Omental fat pad (tissue), 4 donors: ENCODE data around the gene OR9A2. TPM values are rescaled to one million over a fixed set of nuclear protein-coding genes. Genes with fewer than 3 reads are reported as not detected.

Experiments
- ATAC-seq: fragments of 150-250 bp; one replicate; pipeline ENCODE4 v1.9.1; 2016; ENCODE audit warnings: mild to moderate bottlenecking, moderate library complexity; ENCODE audit not compliant: low FRiP score
- DNase-seq: peaks from one replicate; pipeline ENCODE4 v3.0.0-alpha.2; 2019; ENCODE audit warnings: low spot score
- CTCF ChIP-seq, 3 donors: fragments of 450-650 bp; IDR thresholded peaks; one replicate each; pipeline ENCODE4 v1.5.1; 2016 to 2017; ENCODE audit warnings: antibody characterized with exemption in 3 of 3, mild to moderate bottlenecking in 3 of 3, moderate library complexity in 2 of 3
- total RNA-seq, 4 donors: library from RNA; depleted of rRNA; stranded (reverse); fragments of >200 nt; gene quantifications; one replicate each; pipeline ENCODE4 v1.1.0, GENCODE V29; 2016

Gene OR9A2
- total RNA-seq, 4 donors from 2014 or later: not detected

GRCh38 chr7:143054621-143055020, 27.7 kb upstream of the OR9A2 start:
- no peak for ATAC-seq
- no peak for DNase-seq
- TF ChIP-seq CTCF (IDR thresholded peaks at IDR 0.05): no peak

- ATAC-seq (no peak), DNase-seq (no peak)
- TF ChIP-seq CTCF (IDR thresholded peaks at IDR 0.05): no peak
Observed at GRCh38 chr7:143052041-143052440, 25.1 kb upstream of the OR9A2 start, which contains the start of gene OR6V1. TSS of gene OR6V1 (plus strand) at chr7:143052341. CDS start at chr7:143052341, 0 bp downstream.

- no peak for ATAC-seq
- no peak for DNase-seq
- TF ChIP-seq CTCF (IDR thresholded peaks at IDR 0.05): no peak
Observed at GRCh38 chr7:143050931-143051330, 24.0 kb upstream of the OR9A2 start.

- ATAC-seq: no peak
- TF ChIP-seq CTCF (IDR thresholded peaks at IDR 0.05): no peak
- DNase-seq: no peak
Observed at GRCh38 chr7:143049362-143049761, 22.4 kb upstream of the OR9A2 start.

- TF ChIP-seq CTCF (IDR thresholded peaks at IDR 0.05): no peak
- no peak for ATAC-seq
- no peak for DNase-seq
Observed at GRCh38 chr7:143048827-143049226, 21.9 kb upstream of the OR9A2 start.

GRCh38 chr7:143047326-143047725, 20.4 kb upstream of the OR9A2 start:
- no peak for ATAC-seq
- no peak for TF ChIP-seq CTCF (IDR thresholded peaks at IDR 0.05)
- DNase-seq: no peak

GRCh38 chr7:143046426-143046851, 19.5 kb upstream of the OR9A2 start:
- DNase-seq (no peak), ATAC-seq (no peak)
- no peak for TF ChIP-seq CTCF (IDR thresholded peaks at IDR 0.05)
